ENCODE measurements around the gene RBM23. TPM values are rescaled to one million over a fixed set of nuclear protein-coding genes. Genes with fewer than 3 reads are reported as not detected.

RBM23 gene
- polyA plus RNA-seq, 3 donors: 76.7 to 89.7 (median 85.7) TPM

GRCh38 chr14:22928237-22929103 is 9.5 kb upstream of the RBM23 start:
- peak overlapping the region; percentile 65 to 84 for H3K27ac ChIP-seq (ENCODE audit: low read depth in 1 of 2, low read length in 2 of 2)
- TF ChIP-seq CTCF (IDR thresholded peaks at IDR 0.05): no peak
- H3K27me3 Mint-ChIP-seq (ENCODE audit: low read depth in 3 of 3): no peaks in the 10 kb centered on the region
- DNase-seq: no peak
- H3K4me2 ChIP-seq (replicated peaks; ENCODE audit: extremely low read depth, low read length, poor library complexity, severe bottlenecking): peak overlapping the region; percentile 96
- H3K4me3 Mint-ChIP-seq: no peak overlapping the region
- H3K79me2 ChIP-seq (ENCODE audit: insufficient read depth, low read length): peaks cover 15% of the 10 kb centered on the region
- H3K36me3 ChIP-seq (replicated peaks in 1 of 2; ENCODE audit: control insufficient read depth in 1 of 2, insufficient read depth in 2 of 2, low read length in 2 of 2): peaks cover 15 to 38% of the 10 kb centered on the region in 2 donors
- H3K4me1 ChIP-seq (ENCODE audit: control insufficient read depth in 1 of 2, insufficient read depth in 2 of 2, low read length in 2 of 2): peaks cover 19 to 34% of the 10 kb centered on the region in 2 donors
- no peaks in the 10 kb centered on the region for H3K9me3 Mint-ChIP-seq
- WGBS (ENCODE audit: insufficient coverage): 2% methylated on average over 11 of the region's 12 CpGs
- H3K9me3 ChIP-seq (replicated peaks in 1 of 2; ENCODE audit: control insufficient read depth in 1 of 2, insufficient read depth in 1 of 2, low read length in 2 of 2): no peaks in the 10 kb centered on the region
- H4K20me1 ChIP-seq (ENCODE audit: insufficient read depth, low read length): no peaks in the 10 kb centered on the region
- H3K4me3 ChIP-seq (replicated peaks in 1 of 3; ENCODE audit: low read depth in 2 of 3, low read length in 3 of 3): peak overlapping the region; percentile 90 to 98 (median 96)
- no peaks in the 10 kb centered on the region for H3K27me3 ChIP-seq (ENCODE audit: control insufficient read depth in 2 of 2, insufficient read depth in 2 of 2, low read length in 2 of 2)
- H3K36me3 Mint-ChIP-seq: peaks cover 33 to 41% of the 10 kb centered on the region in 2 donors
- peak overlapping the region in 2 of 7 donors; percentile 28 to 85 for H3K27ac Mint-ChIP-seq
- intact Hi-C loops (cut with micrococcal nuclease): loop anchor here in 1 of 2 donors (1.0 to 10.0 kb wide), 2 partner anchors 9 to 1186 kb away; partner anchors contain the start of genes DCAF11, NRL and RBM23
- peaks cover 8% of the 10 kb centered on the region for H3K4me1 Mint-ChIP-seq
- H2AFZ ChIP-seq (ENCODE audit: insufficient read depth, low read depth, low read length, poor library complexity, severe bottlenecking): peak overlapping the region; percentile 97
- peak overlapping the region; percentile 85 for H3K9ac ChIP-seq (ENCODE audit: insufficient read depth, low read length, poor library complexity, severe bottlenecking)

- H2AFZ ChIP-seq (ENCODE audit: insufficient read depth, low read depth, low read length, poor library complexity, severe bottlenecking): no peak overlapping the region
- Mint-ChIP-seq H3K4me1 (peaks cover 8% of the 10 kb centered on the region), H3K27me3 (ENCODE audit: low read depth in 3 of 3) (no peaks in the 10 kb centered on the region), H3K27ac (peak overlapping the region in 1 of 7 donors; percentile 20), H3K36me3 (peaks cover 46 to 53% of the 10 kb centered on the region in 2 donors), H3K4me3 (no peak overlapping the region), H3K9me3 (no peaks in the 10 kb centered on the region)
- H3K27ac ChIP-seq (ENCODE audit: low read depth in 1 of 2, low read length in 2 of 2): no peak overlapping the region
- peaks cover 30 to 52% of the 10 kb centered on the region in 2 donors for H3K36me3 ChIP-seq (replicated peaks in 1 of 2; ENCODE audit: control insufficient read depth in 1 of 2, insufficient read depth in 2 of 2, low read length in 2 of 2)
- TF ChIP-seq CTCF (IDR thresholded peaks at IDR 0.05): no peak
- no peaks in the 10 kb centered on the region for H3K27me3 ChIP-seq (ENCODE audit: control insufficient read depth in 2 of 2, insufficient read depth in 2 of 2, low read length in 2 of 2)
- peaks cover 15% of the 10 kb centered on the region for H3K79me2 ChIP-seq (ENCODE audit: insufficient read depth, low read length)
- intact Hi-C loops (cut with micrococcal nuclease): loop anchor here in 1 of 2 donors (10.0 kb wide), 1 partner anchor 1188 kb away; the partner anchor contains the start of genes DCAF11 and NRL
- peaks cover 19 to 34% of the 10 kb centered on the region in 2 donors for H3K4me1 ChIP-seq (ENCODE audit: control insufficient read depth in 1 of 2, insufficient read depth in 2 of 2, low read length in 2 of 2)
- no peak overlapping the region for H3K9ac ChIP-seq (ENCODE audit: insufficient read depth, low read length, poor library complexity, severe bottlenecking)
- no peak for DNase-seq
- H3K9me3 ChIP-seq (replicated peaks in 1 of 2; ENCODE audit: control insufficient read depth in 1 of 2, insufficient read depth in 1 of 2, low read length in 2 of 2): no peaks in the 10 kb centered on the region
- 100% methylated on average over 2 of the region's 4 CpGs for WGBS (ENCODE audit: insufficient coverage)
- H3K4me2 ChIP-seq (replicated peaks; ENCODE audit: extremely low read depth, low read length, poor library complexity, severe bottlenecking): no peak overlapping the region
- no peak overlapping the region for H3K4me3 ChIP-seq (replicated peaks in 1 of 3; ENCODE audit: low read depth in 2 of 3, low read length in 3 of 3)
- H4K20me1 ChIP-seq (ENCODE audit: insufficient read depth, low read length): no peaks in the 10 kb centered on the region
Measured at GRCh38 chr14:22926316-22926715, 7.4 kb upstream of the RBM23 start.

Data from CD14-positive monocyte (primary cell).